HG03060 (cell line): ENCODE data around the gene CNMD.
"Not testable (repeated sequence)": the region's sequence is repeated elsewhere in the genome, so short reads cannot be mapped to it uniquely, and the experiment has no call there.

Source experiments
- ATAC-seq: cut with Tn5 transposase; IDR thresholded peaks from one replicate; pipeline ENCODE4 v1.9.1; 2021; ENCODE audit warnings: low read depth, moderate number of reproducible peaks; ENCODE audit not compliant: unreplicated experiment

The CNMD gene

GRCh38 chr13:52696566-52696965, 43.1 kb downstream of the CNMD start:
- no peak for ATAC-seq

DNA sequence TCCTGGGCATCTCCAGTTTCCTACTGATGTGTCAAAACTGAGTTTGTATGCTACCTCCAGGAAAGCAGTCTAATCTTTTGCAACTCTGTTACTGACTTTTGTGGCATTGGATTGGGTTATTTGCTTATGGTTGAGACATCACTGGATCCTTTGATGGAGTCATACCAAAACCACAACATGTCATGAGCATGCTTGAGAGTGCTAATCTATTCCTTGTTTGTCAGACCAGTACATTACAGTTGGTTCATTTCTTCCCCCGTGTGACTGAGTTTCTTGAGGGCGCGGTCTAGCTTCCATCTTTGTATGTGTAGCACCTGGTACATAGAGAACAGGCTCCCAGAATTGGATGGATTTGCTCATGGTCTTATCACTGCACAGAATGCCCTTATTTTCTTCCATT, 43.8 kb downstream of the CNMD start:
- ATAC-seq = no peak

DNA sequence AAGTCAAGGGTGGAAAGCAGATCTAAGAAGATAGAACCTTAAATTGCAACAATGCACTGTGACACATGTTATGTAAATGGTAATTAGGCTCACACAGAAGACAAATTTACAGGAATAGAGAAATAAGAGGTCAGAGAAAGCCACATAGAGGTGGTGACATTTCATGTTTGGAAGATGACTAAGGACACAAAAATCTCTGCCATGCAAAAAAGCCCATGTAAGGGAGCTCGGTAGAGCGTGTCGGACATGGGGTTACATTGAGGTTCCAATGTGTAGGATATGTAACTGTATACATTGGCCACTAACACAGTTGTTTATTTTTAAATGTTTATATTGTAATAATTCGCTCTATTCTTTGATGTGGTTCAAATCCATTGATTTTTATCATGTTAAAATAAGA, 53.2 kb downstream of the CNMD start:
- no peak for ATAC-seq

- ATAC-seq = not testable (repeated sequence)
Observed at GRCh38 chr13:52685806-52686205, 53.8 kb downstream of the CNMD start.

DNA sequence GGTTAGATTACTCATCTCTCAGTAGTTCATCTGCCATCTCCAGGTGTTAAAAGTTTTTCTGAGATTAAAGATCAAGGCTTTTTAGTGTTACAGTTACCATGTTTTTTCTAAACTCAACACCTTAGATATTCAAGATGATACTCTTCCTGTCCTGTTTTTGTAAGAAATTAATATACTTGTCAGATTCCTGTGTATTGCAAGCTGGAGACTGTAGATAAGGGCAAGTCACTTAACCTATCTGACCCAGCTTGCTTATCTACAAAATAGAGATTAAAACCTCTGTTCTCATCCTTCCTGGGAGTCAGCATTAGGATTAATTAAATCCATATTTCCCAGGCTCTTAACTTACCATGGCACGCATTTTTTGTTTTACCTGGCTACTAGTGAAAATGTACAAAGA, 61.8 kb downstream of the CNMD start:
- ATAC-seq = no peak

DNA sequence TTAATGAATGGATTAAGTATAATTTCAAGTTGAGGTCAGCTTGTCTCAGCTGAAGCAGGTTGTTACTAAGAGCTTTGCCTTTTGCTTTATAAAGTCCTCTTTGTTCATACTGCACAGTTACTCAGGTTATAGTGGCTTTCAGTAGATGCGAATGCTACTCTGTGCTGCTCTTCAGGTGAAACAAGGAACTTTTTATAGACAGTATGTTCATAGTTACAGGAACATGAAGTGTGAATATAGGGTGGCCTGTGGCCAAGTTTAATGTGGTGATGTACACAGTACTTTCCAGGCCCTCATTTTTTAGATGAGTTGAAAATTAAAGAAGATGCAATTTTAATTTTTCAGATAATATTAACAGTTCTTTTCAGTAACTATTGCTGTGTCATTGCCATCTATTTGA, 66.2 kb downstream of the CNMD start:
- ATAC-seq = no peak

DNA sequence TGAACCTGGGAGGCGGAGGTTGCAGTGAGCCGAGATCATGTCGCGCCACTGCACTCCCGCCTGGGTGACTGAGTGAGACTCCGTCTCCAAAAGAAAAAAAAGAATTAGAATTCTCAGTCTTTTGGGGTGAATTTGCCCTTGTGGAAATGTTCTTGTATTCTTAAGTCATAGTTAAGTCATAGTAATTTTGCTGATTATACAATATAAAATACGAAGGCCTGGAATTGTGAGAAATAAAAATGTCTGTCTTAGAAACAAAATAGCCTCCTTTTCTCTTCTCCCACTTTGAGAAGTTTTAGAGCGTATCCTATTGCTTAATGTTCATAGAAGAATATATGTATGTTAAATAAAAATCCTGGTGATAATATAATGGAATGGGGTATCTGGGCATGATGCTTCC, 68.9 kb downstream of the CNMD start:
- no peak for ATAC-seq

- ATAC-seq = no peak
Observed at GRCh38 chr13:52669677-52670076, 69.9 kb downstream of the CNMD start.

DNA sequence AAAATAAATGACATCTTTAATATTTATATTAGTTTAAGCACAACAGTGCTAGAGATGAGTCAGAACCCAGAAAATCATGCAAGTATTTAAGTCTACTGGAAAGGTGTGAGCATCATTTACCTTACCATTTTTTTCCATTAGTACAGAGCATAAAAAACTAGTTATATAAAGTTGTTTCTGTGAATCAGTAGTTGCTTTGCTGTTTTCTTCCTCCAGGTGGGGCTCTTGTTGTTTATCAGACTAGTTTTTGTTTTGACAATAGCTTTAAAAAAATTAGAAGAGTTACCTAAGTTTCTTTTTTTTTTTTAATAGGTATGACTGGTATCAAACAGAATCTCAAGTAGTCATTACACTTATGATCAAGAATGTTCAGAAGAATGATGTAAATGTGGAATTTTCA, 74.3 kb downstream of the CNMD start:
- no peak for ATAC-seq

GRCh38 chr13:52664272-52664671, 75.3 kb downstream of the CNMD start:
- no peak for ATAC-seq

DNA sequence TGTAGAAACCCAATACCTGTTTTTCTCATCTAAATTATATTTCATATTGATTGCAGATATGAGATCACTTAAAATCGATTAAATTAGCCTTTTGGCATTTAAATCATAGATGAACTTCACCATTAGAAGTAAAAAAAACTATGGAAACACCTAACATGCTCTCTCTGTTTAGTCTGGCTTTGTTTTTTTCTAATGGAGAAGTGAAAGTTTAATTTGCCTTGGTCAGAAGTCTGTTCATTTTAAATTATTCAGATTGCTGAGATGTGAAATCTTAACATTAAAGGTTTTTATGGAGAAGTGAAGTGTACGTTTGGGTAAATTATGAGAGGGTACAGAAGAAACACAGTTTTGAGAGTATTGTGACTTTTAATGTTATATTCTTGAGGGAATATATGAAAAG, 80.3 kb downstream of the CNMD start:
- no peak for ATAC-seq
